PFSK-1 (cell line): ENCODE results near the gene LIPT2.
A peak's percentile ranks its signal among the peaks of the same experiment; 100 is the strongest.

Experiments
- FOXP2 ChIP-seq: optimal IDR thresholded peaks from 2 replicates; pipeline ENCODE3; 2011; ENCODE audit warnings: borderline replicate concordance, control low read depth, inconsistent platforms; ENCODE audit not compliant: insufficient read depth; ENCODE audit errors: extremely low read length, extremely low read depth
- POLR2AphosphoS5 ChIP-seq: IDR thresholded peaks from 2 replicates; pipeline ENCODE4 v1.6.1; 2012; ENCODE audit warnings: low read depth, mild to moderate bottlenecking, control low read depth, low read length, moderate library complexity
- SIN3A ChIP-seq: IDR thresholded peaks from 2 replicates; pipeline ENCODE4 v1.6.1; 2012; ENCODE audit warnings: mild to moderate bottlenecking, low read length, moderate library complexity, borderline replicate concordance; ENCODE audit not compliant: insufficient read depth
- TAF1 ChIP-seq: IDR thresholded peaks from 2 replicates; pipeline ENCODE4 v1.6.1; 2012; ENCODE audit warnings: low read length, control low read depth, borderline replicate concordance; ENCODE audit not compliant: insufficient read depth
- TF ChIP-seq, protein P1 (sequence below), 2 experiments: IDR thresholded peaks; 2 replicates each; pipeline versions ENCODE4 v1.6.1 to v1.8.0; 2011 to 2012; ENCODE audit warnings: low read depth in 2 of 2, low read length in 2 of 2, control low read depth in 1 of 2, inconsistent platforms in 1 of 2, mild to moderate bottlenecking in 1 of 2, moderate library complexity in 1 of 2; ENCODE audit not compliant: insufficient read depth in 1 of 2

LIPT2 gene

DNA sequence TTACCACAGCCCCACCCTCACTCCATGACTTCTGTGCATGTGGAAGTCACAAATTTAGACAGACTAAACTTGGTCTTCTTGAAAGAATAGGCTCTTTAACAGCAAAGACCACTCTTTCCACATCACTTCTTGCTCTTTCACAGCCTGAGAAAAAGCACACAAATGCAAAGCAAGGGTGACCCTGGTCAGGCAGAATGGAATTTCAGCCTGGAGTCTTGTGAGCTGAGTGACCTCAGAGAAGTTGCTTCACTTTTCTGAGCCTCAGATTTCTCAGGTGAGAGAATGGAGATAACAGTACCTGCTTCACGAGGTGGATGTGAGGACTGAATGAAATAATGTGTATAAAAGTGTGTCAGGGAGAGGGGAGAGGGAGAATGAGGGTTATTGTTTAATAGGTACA lies 26.8 kb upstream of the LIPT2 start:
- TF ChIP-seq TAF1 (no peak), POLR2AphosphoS5 (no peak)
- TF ChIP-seq, protein P1, sequence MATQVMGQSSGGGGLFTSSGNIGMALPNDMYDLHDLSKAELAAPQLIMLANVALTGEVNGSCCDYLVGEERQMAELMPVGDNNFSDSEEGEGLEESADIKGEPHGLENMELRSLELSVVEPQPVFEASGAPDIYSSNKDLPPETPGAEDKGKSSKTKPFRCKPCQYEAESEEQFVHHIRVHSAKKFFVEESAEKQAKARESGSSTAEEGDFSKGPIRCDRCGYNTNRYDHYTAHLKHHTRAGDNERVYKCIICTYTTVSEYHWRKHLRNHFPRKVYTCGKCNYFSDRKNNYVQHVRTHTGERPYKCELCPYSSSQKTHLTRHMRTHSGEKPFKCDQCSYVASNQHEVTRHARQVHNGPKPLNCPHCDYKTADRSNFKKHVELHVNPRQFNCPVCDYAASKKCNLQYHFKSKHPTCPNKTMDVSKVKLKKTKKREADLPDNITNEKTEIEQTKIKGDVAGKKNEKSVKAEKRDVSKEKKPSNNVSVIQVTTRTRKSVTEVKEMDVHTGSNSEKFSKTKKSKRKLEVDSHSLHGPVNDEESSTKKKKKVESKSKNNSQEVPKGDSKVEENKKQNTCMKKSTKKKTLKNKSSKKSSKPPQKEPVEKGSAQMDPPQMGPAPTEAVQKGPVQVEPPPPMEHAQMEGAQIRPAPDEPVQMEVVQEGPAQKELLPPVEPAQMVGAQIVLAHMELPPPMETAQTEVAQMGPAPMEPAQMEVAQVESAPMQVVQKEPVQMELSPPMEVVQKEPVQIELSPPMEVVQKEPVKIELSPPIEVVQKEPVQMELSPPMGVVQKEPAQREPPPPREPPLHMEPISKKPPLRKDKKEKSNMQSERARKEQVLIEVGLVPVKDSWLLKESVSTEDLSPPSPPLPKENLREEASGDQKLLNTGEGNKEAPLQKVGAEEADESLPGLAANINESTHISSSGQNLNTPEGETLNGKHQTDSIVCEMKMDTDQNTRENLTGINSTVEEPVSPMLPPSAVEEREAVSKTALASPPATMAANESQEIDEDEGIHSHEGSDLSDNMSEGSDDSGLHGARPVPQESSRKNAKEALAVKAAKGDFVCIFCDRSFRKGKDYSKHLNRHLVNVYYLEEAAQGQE (IDR thresholded peaks at IDR 0.05; ENCODE audit: insufficient read depth in 1 of 2, low read depth in 2 of 2, low read length in 2 of 2): no peak

DNA sequence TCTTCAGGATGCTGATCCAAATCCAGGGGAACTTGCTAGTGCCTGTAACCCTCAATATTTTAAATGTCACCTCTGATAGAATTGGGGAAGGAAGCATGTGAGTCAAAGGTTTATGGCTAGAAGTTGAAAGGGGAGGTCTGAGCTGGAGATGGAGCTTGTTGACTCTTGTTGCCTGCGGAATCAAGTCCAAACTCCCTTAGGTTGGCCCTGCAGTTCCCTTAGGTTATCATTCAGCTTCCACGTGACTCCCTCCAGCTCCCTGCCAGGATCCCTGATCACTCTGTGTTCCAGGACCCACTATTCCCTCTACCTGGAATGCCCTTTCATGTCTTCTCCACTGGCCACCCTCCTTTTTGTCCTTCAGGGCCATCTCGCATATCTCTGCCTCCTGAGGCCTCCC lies 26.2 kb upstream of the LIPT2 start:
- TF ChIP-seq POLR2AphosphoS5 (no peak), TAF1 (no peak), FOXP2 (no peak), SIN3A (no peak)
- TF ChIP-seq, protein P1 (IDR thresholded peaks at IDR 0.05; ENCODE audit: insufficient read depth in 1 of 2, low read depth in 2 of 2, low read length in 2 of 2): no peak

DNA sequence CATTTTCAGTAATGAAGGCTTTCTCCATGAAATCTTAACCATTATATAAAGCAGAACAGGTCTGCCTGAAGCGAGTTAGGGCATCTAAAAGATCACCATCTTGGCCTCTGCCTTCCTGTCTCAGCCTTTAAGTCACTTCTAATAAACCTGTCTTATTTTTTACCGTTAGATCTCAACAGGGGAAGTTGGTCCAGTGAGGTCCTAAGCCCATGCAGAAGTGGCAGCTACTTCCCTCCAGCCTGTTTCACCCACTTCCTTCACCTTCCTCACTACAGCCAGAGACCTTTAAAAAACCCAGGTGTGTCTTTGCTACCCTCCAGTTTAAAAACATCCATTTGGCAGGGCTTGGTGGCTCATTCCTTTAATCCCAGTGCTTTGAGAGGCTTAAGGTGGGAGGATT lies 14.1 kb upstream of the LIPT2 start:
- TF ChIP-seq, protein P1 (IDR thresholded peaks at IDR 0.05; ENCODE audit: insufficient read depth in 1 of 2, low read depth in 2 of 2, low read length in 2 of 2): no peak
- TF ChIP-seq SIN3A (no peak), FOXP2 (no peak), POLR2AphosphoS5 (no peak), TAF1 (no peak)

DNA sequence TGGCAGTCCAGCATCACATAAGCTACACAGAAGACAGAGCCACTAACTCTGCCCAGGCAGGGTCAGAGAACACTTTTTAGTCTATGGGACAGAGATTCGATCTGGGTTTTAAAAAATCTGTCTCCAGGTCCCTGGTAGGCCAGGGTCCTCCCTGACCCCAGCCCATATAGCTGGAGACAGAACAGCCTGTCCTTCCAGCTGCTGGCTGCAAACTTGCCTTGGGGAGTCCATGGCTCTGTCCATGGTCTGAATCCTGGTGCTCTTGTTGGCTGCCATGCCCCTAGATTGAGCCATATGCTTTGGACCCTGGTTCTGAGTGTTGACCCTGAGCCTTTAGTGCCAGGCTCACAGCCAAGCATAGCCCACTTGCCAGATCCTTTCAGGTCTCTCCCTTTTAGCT lies 13.3 kb upstream of the LIPT2 start:
- no peak for TF ChIP-seq SIN3A
- no peak for TF ChIP-seq FOXP2
- TF ChIP-seq TAF1: no peak
- TF ChIP-seq POLR2AphosphoS5: no peak
- TF ChIP-seq, protein P1 (IDR thresholded peaks at IDR 0.05; ENCODE audit: insufficient read depth in 1 of 2, low read depth in 2 of 2, low read length in 2 of 2): peak; percentile 88 to 93

DNA sequence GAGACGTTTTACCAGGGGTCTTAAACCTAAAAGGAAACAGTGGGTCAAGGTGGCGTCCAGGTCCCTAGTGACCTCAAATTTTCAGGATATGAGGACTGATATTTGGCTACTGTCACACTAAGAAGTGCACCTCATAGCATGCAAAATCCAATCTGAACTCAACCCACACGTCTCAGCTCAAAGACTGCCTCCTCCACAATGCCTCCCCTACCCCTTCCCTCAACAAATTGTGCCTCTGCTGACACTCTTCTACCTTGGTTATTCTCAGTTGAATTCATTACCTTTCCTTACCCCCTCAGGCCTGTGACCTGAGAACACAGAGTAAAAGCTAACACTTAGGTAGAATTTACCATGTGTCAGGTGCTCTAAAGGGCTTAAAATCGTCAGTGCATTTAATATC lies 12.4 kb upstream of the LIPT2 start:
- TF ChIP-seq SIN3A: no peak
- no peak for TF ChIP-seq TAF1
- TF ChIP-seq, protein P1 (IDR thresholded peaks at IDR 0.05; ENCODE audit: insufficient read depth in 1 of 2, low read depth in 2 of 2, low read length in 2 of 2): no peak
- no peak for TF ChIP-seq FOXP2
- TF ChIP-seq POLR2AphosphoS5: no peak
